HFF-Myc (cell line): ENCODE results near the gene SLC26A6.
A peak's percentile ranks its signal among the peaks of the same experiment; 100 is the strongest.

Experiments used
- DNase-seq: peaks from one replicate; pipeline ENCODE4 v3.0.0-alpha.2; 2011; ENCODE audit warnings: low read depth; ENCODE audit errors: extremely low read depth
- H3K4me3 ChIP-seq: replicated peaks from 2 replicates; pipeline ENCODE4 v1.5.1; 2011; ENCODE audit warnings: low read depth, mild to moderate bottlenecking, control low read depth, low read length
- CTCF ChIP-seq: IDR thresholded peaks from 2 replicates; pipeline ENCODE4 v1.5.1; 2012; ENCODE audit warnings: mild to moderate bottlenecking, low read depth, low read length, control low read depth; ENCODE audit errors: missing control alignments

The SLC26A6 gene

GRCh38 chr3:48660800-48661400, 25.6 kb upstream of the SLC26A6 start:
- no peak overlapping the region for H3K4me3 ChIP-seq
- DNase-seq: no peak
- no peak for TF ChIP-seq CTCF

- peak overlapping the region; percentile 31; the same call in 1 of the 2 replicates for H3K4me3 ChIP-seq
- no peak for DNase-seq
- no peak for TF ChIP-seq CTCF
Measured at GRCh38 chr3:48656841-48657281, 21.6 kb upstream of the SLC26A6 start.

GRCh38 chr3:48656061-48656840, 21.0 kb upstream of the SLC26A6 start:
- TF ChIP-seq CTCF: peak; percentile 57
- DNase-seq: no peak
- peak overlapping the region; percentile 31 for H3K4me3 ChIP-seq

GRCh38 chr3:48655606-48656005, 20.3 kb upstream of the SLC26A6 start:
- DNase-seq: no peak
- no peak for TF ChIP-seq CTCF
- no peak overlapping the region for H3K4me3 ChIP-seq

- H3K4me3 ChIP-seq: no peak overlapping the region
- TF ChIP-seq CTCF: no peak
- no peak for DNase-seq
Measured at GRCh38 chr3:48655063-48655462, 19.8 kb upstream of the SLC26A6 start.

GRCh38 chr3:48652923-48653715, 17.9 kb upstream of the SLC26A6 start:
- TF ChIP-seq CTCF: no peak
- DNase-seq: no peak
- H3K4me3 ChIP-seq: no peak overlapping the region
